H1 (cell line): ENCODE results near the gene CAMTA1. TPM values are rescaled to one million over a fixed set of nuclear protein-coding genes. Genes with fewer than 3 reads are reported as not detected.

Source experiments
- CTCF ChIA-PET: fragments of 300-600 bp; sonication (Branson Sonifier 250); formaldehyde crosslinking; loops from one replicate; lab custom pipeline; 2021; ENCODE audit not compliant: partially characterized antibody; lab: Charles Lee
- POLR2A ChIA-PET: fragments of 300-600 bp; sonication (Branson Sonifier 250); formaldehyde crosslinking; loops from one replicate; lab custom pipeline; 2021; ENCODE audit warnings: inconsistent platforms; ENCODE audit not compliant: partially characterized antibody; lab: Charles Lee
- DNase-seq, 2 experiments: peaks; one replicate each; pipeline versions ENCODE4 v3.0.0 to v3.0.0-alpha.2; 2010 to 2022; ENCODE audit warnings: low spot score in 2 of 2, low read depth in 1 of 2, mixed read lengths in 1 of 2
- FAIRE-seq: peaks from 2 replicates; lab custom pipeline; 2011; peaks lifted over from hg19 to GRCh38; lab: Jason Lieb, UNC
- H2AFZ ChIP-seq: 2 replicates; pipeline ENCODE4 v1.8.1; 2012; ENCODE audit warnings: low read length, inconsistent platforms
- H2AK5ac ChIP-seq: 2 replicates; pipeline ENCODE4 v1.6.1; 2013; ENCODE audit warnings: low read depth, low read length
- H2BK120ac ChIP-seq: replicated peaks from 2 replicates; pipeline ENCODE3; 2013; ENCODE audit warnings: low read depth, low read length, inconsistent platforms
- H2BK12ac ChIP-seq: 2 replicates; pipeline ENCODE4 v1.6.1; 2013; ENCODE audit warnings: low read depth, low read length
- H2BK15ac ChIP-seq: 2 replicates; pipeline ENCODE4 v1.6.1; 2013; ENCODE audit warnings: low read length
- H2BK20ac ChIP-seq: 2 replicates; pipeline ENCODE4 v1.6.1; 2013; ENCODE audit warnings: low read length
- H2BK5ac ChIP-seq: 2 replicates; pipeline ENCODE4 v1.6.1; 2013; ENCODE audit warnings: low read depth, low read length
- H3K14ac ChIP-seq: 2 replicates; pipeline ENCODE4 v1.6.1; 2013; ENCODE audit warnings: inconsistent platforms; ENCODE audit not compliant: insufficient read length
- H3K18ac ChIP-seq: 2 replicates; pipeline ENCODE4 v1.6.1; 2013; ENCODE audit warnings: low read length; ENCODE audit errors: extremely low read depth
- H3K23ac ChIP-seq: 2 replicates; pipeline ENCODE4 v1.6.1; 2013; ENCODE audit warnings: inconsistent platforms; ENCODE audit not compliant: insufficient read length
- H3K23me2 ChIP-seq: 2 replicates; pipeline ENCODE4 v1.6.1; 2013; ENCODE audit warnings: low read depth, low read length
- H3K27ac ChIP-seq: 2 replicates; pipeline ENCODE4 v1.6.1; 2011; ENCODE audit warnings: low read depth, low read length, inconsistent platforms
- H3K27me3 ChIP-seq, 4 experiments: replicated peaks in 1 of 4; 1 replicate in 1 of 4; 2 replicates in 3 of 4; pipeline versions ENCODE4 v1.6.1 to v1.8.1; 2011 to 2013; ENCODE audit warnings: low read length in 3 of 4, mild to moderate bottlenecking in 3 of 4, inconsistent platforms in 2 of 4, mixed read lengths in 2 of 4, moderate library complexity in 1 of 4; ENCODE audit not compliant: control insufficient read depth in 3 of 4, insufficient read depth in 3 of 4; ENCODE audit errors: extremely low read depth in 1 of 4
- H3K36me3 ChIP-seq, 4 experiments: 2 replicates each; pipeline versions ENCODE4 v1.6.1 to v1.8.1; 2011 to 2013; ENCODE audit warnings: mild to moderate bottlenecking in 4 of 4, low read length in 3 of 4, moderate library complexity in 2 of 4, control low read depth in 1 of 4, inconsistent platforms in 1 of 4; ENCODE audit not compliant: insufficient read depth in 4 of 4, control insufficient read depth in 2 of 4
- H3K4ac ChIP-seq: replicated peaks from 2 replicates; pipeline ENCODE3; 2013; ENCODE audit warnings: low read length, low read depth, mixed read lengths, inconsistent platforms; ENCODE audit not compliant: insufficient read length
- H3K4me1 ChIP-seq, 4 experiments: replicated peaks in 1 of 4; 1 replicate in 1 of 4; 2 replicates in 3 of 4; pipeline versions ENCODE4 v1.6.1 to v1.8.1; 2011 to 2013; ENCODE audit warnings: low read length in 3 of 4, inconsistent platforms in 2 of 4, mixed read lengths in 1 of 4; ENCODE audit not compliant: insufficient read depth in 4 of 4, control insufficient read depth in 3 of 4
- H3K4me2 ChIP-seq, 2 experiments: 2 replicates each; pipeline versions ENCODE4 v1.6.1 to v1.8.1; 2011 to 2013; ENCODE audit warnings: low read depth in 2 of 2, low read length in 2 of 2, control low read depth in 1 of 2, inconsistent platforms in 1 of 2, mild to moderate bottlenecking in 1 of 2; ENCODE audit not compliant: insufficient read depth in 1 of 2
- H3K4me3 ChIP-seq, 4 experiments: fragments of 200-600, 300-600 bp in 1 of 4; sonication (generic), shearing (Covaris generic), sonication (Bioruptor Twin) in 1 of 4; 2 replicates each; pipeline versions ENCODE4 v1.5.1 to v1.8.1; 2011 to 2016; ENCODE audit warnings: low read length in 4 of 4, low read depth in 3 of 4, control low read depth in 2 of 4, inconsistent platforms in 2 of 4, mild to moderate bottlenecking in 2 of 4, mixed read lengths in 1 of 4, moderate library complexity in 1 of 4; ENCODE audit not compliant: insufficient read depth in 2 of 4; ENCODE audit errors: extremely low read depth in 1 of 4
- H3K56ac ChIP-seq: replicated peaks from 2 replicates; pipeline ENCODE3; 2013; ENCODE audit warnings: low read depth, mild to moderate bottlenecking, mixed read lengths, low read length, inconsistent platforms; ENCODE audit not compliant: insufficient read length
- H3K79me1 ChIP-seq: 2 replicates; pipeline ENCODE4 v1.6.1; 2013; ENCODE audit warnings: low read depth, low read length, control low read depth
- H3K79me2 ChIP-seq, 2 experiments: 2 replicates each; pipeline versions ENCODE4 v1.6.1 to v1.8.1; 2012 to 2013; ENCODE audit warnings: low read length in 2 of 2, mild to moderate bottlenecking in 2 of 2, inconsistent platforms in 1 of 2; ENCODE audit not compliant: insufficient read depth in 2 of 2, control insufficient read depth in 1 of 2
- H3K9ac ChIP-seq, 4 experiments: replicated peaks in 1 of 4; 1 replicate in 1 of 4; 2 replicates in 3 of 4; pipeline versions ENCODE4 v1.6.1 to v1.8.1; 2011 to 2013; ENCODE audit warnings: low read depth in 3 of 4, low read length in 3 of 4, control low read depth in 2 of 4, mild to moderate bottlenecking in 2 of 4, moderate library complexity in 2 of 4, inconsistent platforms in 1 of 4; ENCODE audit errors: extremely low read depth in 1 of 4
- H3K9me3 ChIP-seq, 2 experiments: 2 replicates each; pipeline versions ENCODE4 v1.6.1 to v1.8.1; 2012 to 2013; ENCODE audit warnings: mild to moderate bottlenecking in 2 of 2, moderate library complexity in 2 of 2, control low read depth in 1 of 2, inconsistent platforms in 1 of 2, low read depth in 1 of 2, low read length in 1 of 2, mixed read lengths in 1 of 2; ENCODE audit not compliant: insufficient read depth in 2 of 2
- H4K20me1 ChIP-seq, 2 experiments: replicated peaks in 1 of 2; 2 replicates each; pipeline versions ENCODE3 to v1.8.1; 2011 to 2013; ENCODE audit warnings: inconsistent platforms in 2 of 2, low read length in 2 of 2, mild to moderate bottlenecking in 1 of 2; ENCODE audit not compliant: insufficient read depth in 2 of 2, control insufficient read depth in 1 of 2
- H4K5ac ChIP-seq: 2 replicates; pipeline ENCODE4 v1.6.1; 2013; ENCODE audit warnings: low read length, low read depth, mixed read lengths, inconsistent platforms; ENCODE audit not compliant: insufficient read length
- H4K8ac ChIP-seq: 2 replicates; pipeline ENCODE4 v1.8.0; 2013; ENCODE audit warnings: mild to moderate bottlenecking, moderate library complexity, low read length, inconsistent platforms; ENCODE audit not compliant: insufficient read depth; ENCODE audit errors: extremely low read depth
- H4K91ac ChIP-seq: replicated peaks from 2 replicates; pipeline ENCODE3; 2013; ENCODE audit warnings: low read length, mixed read lengths, inconsistent platforms; ENCODE audit not compliant: insufficient read length
- BACH1 ChIP-seq: IDR thresholded peaks from 2 replicates; pipeline ENCODE4 v1.6.1; 2012; ENCODE audit warnings: low read length, improper control_type of control experiment
- CTBP2 ChIP-seq: IDR thresholded peaks from 2 replicates; pipeline ENCODE4 v1.7.0; 2011; ENCODE audit warnings: borderline replicate concordance, mild to moderate bottlenecking, moderate library complexity, mixed read lengths, low read length; ENCODE audit not compliant: insufficient read depth, insufficient read length
- CTCF ChIP-seq, 3 experiments: IDR thresholded peaks; 1 replicate in 2 of 3; 2 replicates in 1 of 3; pipeline versions ENCODE4 v1.5.1 to v1.6.1; 2011; ENCODE audit warnings: low read length in 3 of 3, mild to moderate bottlenecking in 3 of 3, inconsistent platforms in 2 of 3, low read depth in 1 of 3, moderate library complexity in 1 of 3; ENCODE audit not compliant: insufficient read depth in 1 of 3; ENCODE audit errors: control extremely low read depth in 1 of 3
- EGR1 ChIP-seq: IDR thresholded peaks from 2 replicates; pipeline ENCODE4 v1.6.1; 2011; ENCODE audit warnings: low read depth, low read length, borderline replicate concordance
- GTF2F1 ChIP-seq: IDR thresholded peaks from 2 replicates; pipeline ENCODE4 v1.6.1; 2012; ENCODE audit warnings: low read depth, low read length, improper control_type of control experiment, borderline replicate concordance
- HDAC6 ChIP-seq: IDR thresholded peaks from one replicate; pipeline ENCODE4 v1.7.1; 2012; ENCODE audit warnings: low read depth, mild to moderate bottlenecking, inconsistent platforms, low read length, moderate library complexity
- KDM1A ChIP-seq: fragments of 200-600, 300-600 bp; sonication (generic); IDR thresholded peaks from 2 replicates; pipeline ENCODE4 v1.7.1; 2016; ENCODE audit warnings: mild to moderate bottlenecking, low read length, borderline replicate concordance
- MAX ChIP-seq: IDR thresholded peaks from 2 replicates; pipeline ENCODE4 v1.6.1; 2012; ENCODE audit warnings: inconsistent platforms
- NANOG ChIP-seq: IDR thresholded peaks from 2 replicates; pipeline ENCODE4 v1.6.1; 2011; ENCODE audit warnings: low read length, low read depth, mild to moderate bottlenecking, inconsistent platforms; ENCODE audit not compliant: insufficient read depth, poor library complexity, severe bottlenecking
- RBBP5 ChIP-seq: IDR thresholded peaks from 2 replicates; pipeline ENCODE4 v1.7.1; 2012; ENCODE audit warnings: low read depth, mild to moderate bottlenecking, inconsistent platforms, low read length, moderate library complexity, borderline replicate concordance
- TCF12 ChIP-seq: IDR thresholded peaks from 2 replicates; pipeline ENCODE4 v1.6.1; 2011; ENCODE audit warnings: low read depth, mild to moderate bottlenecking, low read length
- WGBS, 2 experiments: shearing (Covaris generic) in 1 of 2; methylation state at CpG; one replicate each; pipeline versions ENCODE4 v1.1.6 to v1.1.7; 2013 to 2015; ENCODE audit warnings: low lambda C conversion rate in 2 of 2, mixed read lengths in 2 of 2, inconsistent platforms in 1 of 2, low coverage in 1 of 2, missing lambda C conversion rate in 1 of 2; ENCODE audit not compliant: insufficient replicate concordance in 2 of 2, insufficient coverage in 1 of 2, insufficient read length in 1 of 2; ENCODE audit errors: extremely low coverage in 1 of 2, missing lambda C conversion rate in 1 of 2; 5-methylcytosine and 5-hydroxymethylcytosine counted together
- polyA plus RNA-seq, 7 experiments: library from polyadenylated mRNA; depleted of rRNA in 3 of 7; stranded (reverse) in 5 of 7; unstranded in 2 of 7; fragments of >200 nt in 5 of 7; fragments of 200-250 nt in 2 of 7; gene quantifications; 1 replicate in 5 of 7; 2 replicates in 1 of 7; 4 replicates in 1 of 7; pipeline versions ENCODE4 v1.2.1 to v1.2.3, GENCODE V29; 2011 to 2013; ENCODE audit warnings: missing spikeins in 2 of 7, mixed read lengths in 2 of 7
- total RNA-seq: library from RNA; stranded (reverse); fragmentation: NEBNext Ultra II Directional; extraction: Animal tissue kit (Norgen Biotek cat#: 25700); gene quantifications from 2 replicates; pipeline ENCODE4 v1.2.1, GENCODE V29; 2021

Gene CAMTA1
- total and polyA plus RNA-seq, 2 of the 8 experiments (the other 6 are each of a cell fraction or from before 2014, with no cell fraction given): 65.0 to 119 TPM

GRCh38 chr1:6909857-6910256 lies 124.6 kb downstream of the CAMTA1 start:
- H3K18ac ChIP-seq: no peak overlapping the region
- ChIA-PET CTCF (interaction anchor here (1.0 to 2.5 kb wide), 4 partner anchors 20 to 314 kb away, joined by 3 to 7 read pairs (median 6); no protein-coding TSS in a partner anchor), POLR2A (interaction anchor here (1.4 to 1.6 kb wide), 3 partner anchors 8 to 125 kb away, joined by 3 to 5 read pairs (median 3); partner anchors contain the start of gene CAMTA1)
- H4K91ac ChIP-seq: no peak overlapping the region
- H2AFZ ChIP-seq: no peak overlapping the region
- H3K9ac ChIP-seq: no peak overlapping the region
- H3K36me3 ChIP-seq: no peaks in the 10 kb centered on the region
- H3K79me1 ChIP-seq: no peaks in the 10 kb centered on the region
- no peaks in the 10 kb centered on the region for H3K79me2 ChIP-seq
- H2AK5ac ChIP-seq: no peak overlapping the region; the same call in 1 of the 2 replicates
- no peak overlapping the region for H2BK12ac ChIP-seq
- FAIRE-seq (no peak), DNase-seq (no peak)
- H4K5ac ChIP-seq: no peak overlapping the region
- H2BK5ac ChIP-seq: no peak overlapping the region
- no peak overlapping the region for H3K56ac ChIP-seq
- no peak overlapping the region for H2BK120ac ChIP-seq
- no peak overlapping the region for H3K27ac ChIP-seq
- H4K20me1 ChIP-seq: no peaks in the 10 kb centered on the region
- H3K9me3 ChIP-seq: no peaks in the 10 kb centered on the region
- peaks cover 9 to 26% (median 16%) of the 10 kb centered on the region in 4 experiments for H3K4me1 ChIP-seq
- no peak overlapping the region for H3K4me2 ChIP-seq
- H2BK15ac ChIP-seq: no peak overlapping the region
- H3K14ac ChIP-seq: no peak overlapping the region
- H3K23me2 ChIP-seq: no peaks in the 10 kb centered on the region
- no peak overlapping the region for H4K8ac ChIP-seq
- no peak overlapping the region for H3K4ac ChIP-seq
- WGBS, 2 experiments: 86% methylated on average over 1 of the region's 1 CpG; no CpG with 5 or more reads in 1 of the 2 experiments
- no peak overlapping the region for H3K4me3 ChIP-seq
- H2BK20ac ChIP-seq: no peak overlapping the region
- no peak overlapping the region for H3K23ac ChIP-seq
- no peaks in the 10 kb centered on the region for H3K27me3 ChIP-seq
- TF ChIP-seq BACH1: no peak
- TF ChIP-seq CTBP2: no peak
- TF ChIP-seq RBBP5: no peak
- TF ChIP-seq MAX: no peak
- TF ChIP-seq EGR1: no peak
- TF ChIP-seq GTF2F1: no peak
- no peak for TF ChIP-seq TCF12
- TF ChIP-seq KDM1A: no peak
- TF ChIP-seq CTCF (IDR thresholded peaks at IDR 0.05; ENCODE audit: control extremely low read depth in 1 of 3, insufficient read depth in 1 of 3, low read depth in 1 of 3, low read length in 3 of 3): no peak
- no peak for TF ChIP-seq HDAC6
- TF ChIP-seq NANOG: no peak
